ENCODE data around the gene ENOX1. TPM values are rescaled to one million over a fixed set of nuclear protein-coding genes. Genes with fewer than 3 reads are reported as not detected.

ENOX1 gene
- total RNA-seq, 1 donor from 2014 or later = 3.0 TPM

- no peak for DNase-seq (ENCODE audit: low spot score in 2 of 2, unreplicated experiment in 2 of 2)
- TF ChIP-seq CTCF (IDR thresholded peaks at IDR 0.05; ENCODE audit: unreplicated experiment) = no peak
- Mint-ChIP-seq H3K27me3 (ENCODE audit: low read depth) (peaks cover 3% of the 10 kb centered on the region), H3K36me3 (no peaks in the 10 kb centered on the region), H3K27ac (no peak overlapping the region), H3K9me3 (no peaks in the 10 kb centered on the region), H3K4me1 (peaks cover 27% of the 10 kb centered on the region), H3K4me3 (no peak overlapping the region)
Observed at GRCh38 chr13:43222086-43222485, 564.7 kb downstream of the ENOX1 start.

- H3K9me3 Mint-ChIP-seq = no peaks in the 10 kb centered on the region
- H3K27me3 Mint-ChIP-seq (ENCODE audit: low read depth) = peaks cover 2% of the 10 kb centered on the region
- no peaks in the 10 kb centered on the region for H3K36me3 Mint-ChIP-seq
- no peak for DNase-seq (ENCODE audit: low spot score in 2 of 2, unreplicated experiment in 2 of 2)
- no peak overlapping the region for H3K27ac Mint-ChIP-seq
- no peak for TF ChIP-seq CTCF (IDR thresholded peaks at IDR 0.05; ENCODE audit: unreplicated experiment)
- H3K4me3 Mint-ChIP-seq = no peak overlapping the region
- peaks cover 27% of the 10 kb centered on the region for H3K4me1 Mint-ChIP-seq
Observed at GRCh38 chr13:43221611-43222010, 565.2 kb downstream of the ENOX1 start.

DNA sequence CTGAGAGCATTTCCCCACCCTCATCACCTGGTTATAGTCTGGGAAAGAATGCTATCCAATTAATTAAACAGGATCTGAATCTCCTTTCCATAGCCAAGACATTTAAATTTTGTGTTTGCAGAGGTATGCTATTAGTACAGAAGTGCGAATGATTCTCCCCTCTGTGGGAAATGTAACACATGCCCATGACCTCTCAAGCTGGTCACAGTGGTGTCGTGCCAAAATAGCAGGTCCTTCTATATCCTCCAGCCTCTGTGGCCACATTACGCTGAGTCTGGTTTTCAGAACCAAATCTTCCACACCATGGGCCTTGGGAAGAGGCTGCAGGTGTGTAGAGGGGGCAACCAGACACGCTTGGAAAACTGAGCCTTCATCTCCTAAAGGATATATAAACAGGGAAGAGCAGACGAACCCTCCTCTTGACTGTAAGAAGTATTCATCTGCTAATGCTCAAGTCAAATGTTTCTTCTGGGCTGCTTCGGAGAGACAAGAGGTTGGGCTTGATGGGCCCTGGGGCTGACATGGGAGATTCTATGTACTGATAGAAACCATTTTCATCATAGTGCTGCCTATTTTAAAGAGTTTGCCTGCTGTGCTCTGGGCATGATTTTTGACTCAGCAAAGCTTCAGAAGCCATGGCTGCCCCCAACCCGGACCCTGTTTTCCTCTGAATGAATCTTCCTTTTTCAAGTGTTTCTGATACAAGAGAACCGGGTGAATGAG lies 565.7 kb downstream of the ENOX1 start:
- H3K27ac Mint-ChIP-seq = no peak overlapping the region
- H3K9me3 Mint-ChIP-seq = no peaks in the 10 kb centered on the region
- H3K4me1 Mint-ChIP-seq = peaks cover 27% of the 10 kb centered on the region
- no peak for DNase-seq (ENCODE audit: low spot score in 2 of 2, unreplicated experiment in 2 of 2)
- TF ChIP-seq CTCF (IDR thresholded peaks at IDR 0.05; ENCODE audit: unreplicated experiment) = no peak
- H3K36me3 Mint-ChIP-seq = peaks cover 2% of the 10 kb centered on the region
- H3K27me3 Mint-ChIP-seq (ENCODE audit: low read depth) = no peaks in the 10 kb centered on the region
- no peak overlapping the region for H3K4me3 Mint-ChIP-seq

DNA sequence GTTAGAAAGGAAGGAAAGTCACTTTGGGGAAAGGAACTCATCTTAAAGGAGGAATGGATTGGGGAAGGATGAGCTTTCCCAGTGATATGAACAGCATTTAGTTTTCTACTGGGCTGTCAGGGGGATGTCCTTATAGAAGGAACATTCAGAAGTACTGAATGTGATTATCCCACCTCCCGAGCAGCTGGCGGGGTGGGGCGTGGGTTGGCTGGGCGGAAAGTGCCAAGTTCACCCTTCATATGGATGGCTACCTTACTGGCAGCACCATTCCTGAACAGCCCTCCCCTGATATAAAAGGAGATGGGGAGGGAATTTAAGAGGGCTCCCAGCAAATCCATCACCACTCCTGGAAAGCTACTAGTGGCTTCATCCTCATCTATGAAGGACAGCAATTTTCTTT lies 572.6 kb downstream of the ENOX1 start:
- Mint-ChIP-seq H3K36me3 (peaks cover 2% of the 10 kb centered on the region), H3K27me3 (ENCODE audit: low read depth) (no peaks in the 10 kb centered on the region), H3K4me1 (peaks cover 10% of the 10 kb centered on the region), H3K27ac (no peak overlapping the region), H3K4me3 (no peak overlapping the region), H3K9me3 (peaks cover 4% of the 10 kb centered on the region)
- TF ChIP-seq CTCF (IDR thresholded peaks at IDR 0.05; ENCODE audit: unreplicated experiment) = no peak
- DNase-seq (ENCODE audit: low spot score in 2 of 2, unreplicated experiment in 2 of 2) = no peak

- H3K4me3 Mint-ChIP-seq = no peak overlapping the region
- H3K27ac Mint-ChIP-seq = no peak overlapping the region
- H3K27me3 Mint-ChIP-seq (ENCODE audit: low read depth) = no peaks in the 10 kb centered on the region
Observed at GRCh38 chr13:43206838-43207237, 579.9 kb downstream of the ENOX1 start.

More at GRCh38 chr13:43206838-43207237, 579.9 kb downstream of the ENOX1 start:
- H3K36me3 Mint-ChIP-seq = peaks cover 10% of the 10 kb centered on the region
- no peak for DNase-seq (ENCODE audit: low spot score in 2 of 2, unreplicated experiment in 2 of 2)
- peaks cover 32% of the 10 kb centered on the region for H3K4me1 Mint-ChIP-seq
- no peak for TF ChIP-seq CTCF (IDR thresholded peaks at IDR 0.05; ENCODE audit: unreplicated experiment)
- peaks cover 13% of the 10 kb centered on the region for H3K9me3 Mint-ChIP-seq

Data from mesothelial cell of epicardium (in vitro differentiated cells).